ENCODE data around the gene LRRTM2. TPM values are rescaled to one million over a fixed set of nuclear protein-coding genes. Genes with fewer than 3 reads are reported as not detected.

LRRTM2 gene
- total RNA-seq, 1 experiment from 2014 or later: 0.21 TPM

DNA sequence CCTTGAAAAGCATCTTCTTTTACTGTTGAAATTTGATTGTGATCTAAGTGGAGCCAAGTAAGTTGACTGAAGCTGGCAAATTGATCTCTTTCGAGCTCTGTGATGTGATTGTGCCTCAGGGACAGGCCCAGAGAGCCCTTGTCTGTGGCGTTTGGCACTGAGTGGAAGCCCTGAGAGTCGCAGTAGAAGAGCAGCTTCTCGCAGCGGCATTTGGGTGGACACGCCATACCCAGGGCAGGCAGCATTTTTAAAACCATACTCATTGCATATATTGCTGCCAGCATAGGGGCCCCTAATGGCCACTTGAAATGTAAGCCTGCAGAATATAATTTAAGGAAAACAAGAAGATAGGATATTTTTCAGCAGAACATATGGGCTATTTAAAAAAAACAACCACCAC lies 894 bp downstream of the LRRTM2 start:
- DNase-seq (ENCODE audit: low read depth in 1 of 2, low spot score in 2 of 2): no peak
- Histone ChIP-seq H3K9me3 (replicated peaks) (no peaks in the 10 kb centered on the region), H3K27ac (no peak overlapping the region), H3K27me3 (replicated peaks) (no peaks in the 10 kb centered on the region), H3K4me3 (no peak overlapping the region), H3K36me3 (no peaks in the 10 kb centered on the region), H3K4me1 (replicated peaks) (peaks cover 60% of the 10 kb centered on the region)

DNA sequence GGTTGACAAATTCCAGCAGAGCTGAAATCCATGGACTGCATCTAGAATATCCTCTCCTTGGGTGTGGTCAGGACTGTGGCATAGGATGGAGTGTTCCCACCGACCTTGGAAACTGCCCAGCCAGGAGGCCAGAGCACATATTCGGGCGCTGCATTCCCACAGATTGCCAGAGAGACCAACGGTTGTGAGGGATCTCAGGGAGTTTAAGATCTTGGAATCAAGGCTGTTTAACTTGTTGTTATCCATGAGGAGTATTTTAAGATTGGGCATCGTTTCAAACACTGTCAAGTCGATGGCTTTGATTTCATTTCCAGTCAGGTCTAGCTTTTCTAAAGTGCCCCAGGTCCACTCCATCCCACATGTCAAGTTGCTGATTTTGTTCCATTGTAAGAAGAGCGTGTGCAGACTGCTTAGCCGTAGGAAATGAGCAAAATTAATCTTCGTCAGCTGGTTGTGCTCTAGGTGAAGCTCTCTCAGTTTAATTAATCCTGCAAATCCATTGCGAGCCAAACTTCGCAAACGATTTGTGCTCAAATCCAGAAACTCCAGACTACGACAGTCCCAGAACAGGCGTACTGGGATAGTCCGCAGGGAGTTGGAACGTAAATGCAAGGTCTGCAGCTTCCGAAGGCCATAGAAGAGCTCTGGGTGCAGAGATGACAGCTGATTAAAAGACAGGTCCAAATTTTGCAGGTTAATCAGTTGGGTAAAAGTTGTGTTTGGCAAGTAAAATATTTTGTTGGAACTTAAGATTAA lies 1.5 kb downstream of the LRRTM2 start:
- Histone ChIP-seq H3K4me3 (no peak overlapping the region), H3K27me3 (replicated peaks) (no peaks in the 10 kb centered on the region), H3K4me1 (replicated peaks) (peaks cover 60% of the 10 kb centered on the region), H3K27ac (no peak overlapping the region; the same call in 1 of the 2 replicates), H3K36me3 (no peaks in the 10 kb centered on the region), H3K9me3 (replicated peaks) (no peaks in the 10 kb centered on the region)
- no peak for DNase-seq (ENCODE audit: low read depth in 1 of 2, low spot score in 2 of 2)

DNA sequence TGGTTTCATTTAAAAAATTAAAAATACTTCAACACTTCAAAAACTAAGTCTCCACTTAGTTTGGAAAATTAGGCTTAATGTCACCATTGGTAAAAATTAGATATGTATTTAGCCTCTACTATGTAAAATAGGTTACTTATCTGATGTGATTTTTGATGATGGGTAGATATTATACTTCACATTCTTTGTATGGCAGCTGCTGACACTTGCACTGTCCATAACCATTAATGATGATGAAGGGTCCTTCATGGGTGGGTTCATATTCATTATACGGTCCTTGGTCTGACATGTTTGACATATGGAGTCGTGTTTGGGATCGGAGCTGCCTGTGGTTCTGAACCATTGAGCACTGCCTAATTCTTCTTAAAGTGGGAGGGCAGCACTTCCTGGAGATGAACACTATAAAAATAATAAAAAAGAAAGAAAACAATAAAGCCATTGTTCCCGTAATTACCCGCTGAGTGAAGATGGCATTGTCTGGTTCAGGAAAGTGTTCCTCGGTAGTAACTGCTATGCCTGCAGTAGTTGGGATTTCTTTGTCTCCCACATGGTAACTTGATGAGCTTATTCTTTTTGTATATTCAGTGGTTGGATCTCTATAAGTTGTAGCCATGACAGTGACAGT lies 2.2 kb downstream of the LRRTM2 start:
- DNase-seq (ENCODE audit: low read depth in 1 of 2, low spot score in 2 of 2): peak in 1 of 2 experiments; percentile 33
- H3K4me1 ChIP-seq (replicated peaks): peaks cover 60% of the 10 kb centered on the region
- no peak overlapping the region; the same call in 1 of the 2 replicates for H3K27ac ChIP-seq
- no peak overlapping the region for H3K4me3 ChIP-seq
- no peaks in the 10 kb centered on the region for H3K36me3 ChIP-seq
- no peaks in the 10 kb centered on the region for H3K27me3 ChIP-seq (replicated peaks)
- no peaks in the 10 kb centered on the region for H3K9me3 ChIP-seq (replicated peaks)

- Histone ChIP-seq H3K4me1 (replicated peaks) (peaks cover 57% of the 10 kb centered on the region), H3K36me3 (no peaks in the 10 kb centered on the region; the same call in 1 of the 2 replicates), H3K27ac (no peak overlapping the region), H3K9me3 (replicated peaks) (no peaks in the 10 kb centered on the region), H3K27me3 (replicated peaks) (no peaks in the 10 kb centered on the region), H3K4me3 (no peak overlapping the region)
- DNase-seq (ENCODE audit: low read depth in 1 of 2, low spot score in 2 of 2): no peak
Measured at GRCh38 chr5:138870611-138871010, 4.5 kb downstream of the LRRTM2 start.

DNA sequence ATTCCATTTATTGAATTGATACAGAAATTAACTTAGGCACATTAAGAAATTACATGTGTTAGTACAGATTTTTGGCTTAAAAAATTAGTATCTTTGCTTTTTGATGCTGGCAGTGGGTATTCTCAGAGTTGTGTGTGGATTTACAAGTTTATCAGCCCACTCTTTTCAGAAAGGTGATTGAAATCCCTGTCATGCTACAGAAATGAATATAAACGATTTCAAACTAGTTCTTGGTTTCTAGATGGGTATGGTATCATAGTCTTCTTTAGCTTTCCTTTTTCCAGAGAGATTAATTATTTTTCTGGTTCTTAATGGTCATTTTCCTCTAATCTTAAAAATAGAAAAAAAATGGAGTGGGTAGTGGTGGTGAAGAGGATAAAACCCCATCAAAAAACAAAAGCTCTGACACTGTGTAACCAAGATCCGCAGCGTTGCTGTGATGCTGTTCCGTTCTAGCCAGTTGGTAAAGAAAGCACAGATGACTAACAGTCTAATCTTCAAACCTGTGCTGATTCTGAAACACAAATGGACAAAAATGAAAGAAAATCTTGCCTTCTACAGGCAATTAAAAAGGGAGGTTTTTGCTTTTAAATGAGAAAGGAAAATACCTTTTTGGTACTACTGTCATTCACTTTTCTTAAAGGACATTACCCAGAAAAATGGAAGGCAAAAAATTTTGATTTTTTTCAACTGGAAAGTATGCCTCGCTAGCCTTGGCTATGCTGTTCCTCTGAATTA lies 5.2 kb downstream of the LRRTM2 start:
- Histone ChIP-seq H3K4me1 (replicated peaks) (peaks cover 52% of the 10 kb centered on the region), H3K4me3 (no peak overlapping the region), H3K27me3 (replicated peaks) (no peaks in the 10 kb centered on the region), H3K36me3 (no peaks in the 10 kb centered on the region; the same call in 1 of the 2 replicates), H3K27ac (no peak overlapping the region), H3K9me3 (replicated peaks) (no peaks in the 10 kb centered on the region)
- DNase-seq (ENCODE audit: low read depth in 1 of 2, low spot score in 2 of 2): peak in 1 of 2 experiments; percentile 43

- Histone ChIP-seq H3K4me1 (replicated peaks) (peaks cover 43% of the 10 kb centered on the region), H3K4me3 (no peak overlapping the region), H3K27me3 (replicated peaks) (no peaks in the 10 kb centered on the region), H3K9me3 (replicated peaks) (no peaks in the 10 kb centered on the region), H3K36me3 (no peaks in the 10 kb centered on the region; the same call in 1 of the 2 replicates), H3K27ac (no peak overlapping the region)
- DNase-seq (ENCODE audit: low read depth in 1 of 2, low spot score in 2 of 2): no peak
Measured at GRCh38 chr5:138869038-138869437, 6.1 kb downstream of the LRRTM2 start.

DNA sequence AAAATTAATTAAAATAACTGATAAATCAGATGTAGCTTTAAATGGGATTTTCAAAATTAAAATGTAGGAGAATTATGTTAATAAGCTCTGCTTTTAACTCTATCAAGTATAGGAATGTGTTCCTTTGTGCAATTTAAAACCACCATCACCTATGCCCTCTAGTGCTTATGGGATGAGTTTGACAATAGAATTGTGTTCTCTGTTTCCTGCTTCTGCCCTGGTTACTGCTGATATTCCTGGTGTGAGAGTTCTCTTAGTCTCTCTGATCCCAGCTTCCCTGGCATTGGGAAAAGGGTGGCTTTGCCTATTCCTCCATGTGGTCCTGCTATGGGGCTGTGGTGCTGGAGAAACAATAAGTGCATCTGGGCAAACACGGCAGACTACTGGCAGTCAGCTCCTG lies 8.1 kb downstream of the LRRTM2 start:
- peaks cover 9% of the 10 kb centered on the region; the same call in 1 of the 2 replicates for H3K9me3 ChIP-seq (replicated peaks)
- H3K27ac ChIP-seq: no peak overlapping the region
- no peak for DNase-seq (ENCODE audit: low read depth in 1 of 2, low spot score in 2 of 2)
- no peak overlapping the region for H3K4me3 ChIP-seq
- H3K27me3 ChIP-seq (replicated peaks): no peaks in the 10 kb centered on the region
- peaks cover 14% of the 10 kb centered on the region for H3K36me3 ChIP-seq
- H3K4me1 ChIP-seq (replicated peaks): peaks cover 26% of the 10 kb centered on the region

DNA sequence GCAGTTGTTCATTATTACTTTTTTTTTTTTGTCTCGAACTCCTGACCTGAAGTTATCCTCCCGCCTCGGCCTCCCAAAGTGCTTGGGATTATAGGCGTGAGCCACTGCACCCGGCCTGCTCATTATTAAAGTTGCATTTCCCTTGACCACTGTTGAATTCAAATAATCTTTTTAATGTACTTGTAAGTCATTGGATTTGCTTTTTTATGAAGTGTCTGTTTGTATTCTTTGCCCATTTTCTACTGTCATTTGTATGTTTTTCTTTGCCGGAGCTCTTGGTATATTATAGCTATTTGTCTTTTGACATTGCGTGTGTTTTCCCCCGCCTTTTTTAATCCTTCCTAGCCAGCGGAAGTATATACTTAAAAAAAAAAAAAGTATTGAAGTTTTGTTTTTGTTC lies 22.0 kb downstream of the LRRTM2 start:
- Histone ChIP-seq H3K4me3 (no peak overlapping the region), H3K36me3 (peaks cover 3% of the 10 kb centered on the region; the same call in 1 of the 2 replicates), H3K9me3 (replicated peaks) (no peaks in the 10 kb centered on the region), H3K27ac (no peak overlapping the region), H3K4me1 (replicated peaks) (peaks cover 13% of the 10 kb centered on the region), H3K27me3 (replicated peaks) (no peaks in the 10 kb centered on the region)
- peak in 1 of 2 experiments; percentile 48 for DNase-seq (ENCODE audit: low read depth in 1 of 2, low spot score in 2 of 2)

DNA sequence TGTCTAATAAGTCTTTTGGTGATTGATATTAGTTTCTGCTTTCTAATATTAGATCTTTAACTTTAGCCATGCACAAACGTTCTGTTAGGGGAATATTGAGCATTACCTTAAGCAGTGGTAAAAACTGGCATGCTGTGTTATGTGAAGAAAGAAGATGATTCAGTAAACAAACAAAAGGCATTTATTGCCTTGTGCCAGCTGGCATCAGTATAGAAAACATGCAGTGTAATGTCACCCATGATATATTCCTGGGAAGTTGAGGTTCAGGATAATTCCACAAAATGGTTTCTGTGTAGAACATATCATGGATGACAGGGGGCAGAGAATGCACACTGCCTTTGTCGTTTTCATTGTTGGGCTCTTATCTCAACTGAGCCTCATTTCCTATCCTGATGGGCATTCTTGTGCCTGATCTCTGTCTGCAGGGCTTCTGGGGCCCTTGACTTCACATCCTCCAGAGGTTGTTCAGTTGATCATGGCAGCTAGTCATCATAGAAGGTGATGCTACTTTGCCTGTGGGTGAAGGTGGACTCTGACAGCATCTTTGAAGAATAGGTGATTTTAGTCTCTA lies 24.2 kb downstream of the LRRTM2 start:
- Histone ChIP-seq H3K27ac (no peak overlapping the region), H3K4me1 (replicated peaks) (peaks cover 13% of the 10 kb centered on the region), H3K36me3 (peaks cover 3% of the 10 kb centered on the region; the same call in 1 of the 2 replicates), H3K4me3 (no peak overlapping the region), H3K27me3 (replicated peaks) (no peaks in the 10 kb centered on the region), H3K9me3 (replicated peaks) (no peaks in the 10 kb centered on the region)
- DNase-seq (ENCODE audit: low read depth in 1 of 2, low spot score in 2 of 2): no peak

DNA sequence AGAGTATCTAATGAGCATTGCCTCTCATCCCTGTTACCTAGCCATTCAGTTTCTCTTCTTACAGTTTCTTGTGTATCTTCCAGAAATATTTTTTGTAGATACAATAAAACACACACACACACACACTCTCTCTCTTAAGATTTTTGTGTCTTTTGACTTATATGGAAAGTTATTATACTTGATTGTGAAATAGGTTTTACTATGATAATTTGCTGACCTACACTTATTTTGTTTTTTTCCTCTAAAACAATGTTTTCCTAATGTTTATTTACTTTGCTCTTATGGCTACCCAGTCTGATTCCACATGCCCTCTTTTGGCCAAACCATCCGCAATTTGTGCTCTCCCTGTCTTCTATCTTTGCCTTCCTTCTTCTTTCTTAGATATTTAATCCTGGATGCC lies 25.3 kb downstream of the LRRTM2 start:
- H3K36me3 ChIP-seq: peaks cover 3% of the 10 kb centered on the region; the same call in 1 of the 2 replicates
- no peaks in the 10 kb centered on the region for H3K9me3 ChIP-seq (replicated peaks)
- no peak overlapping the region for H3K4me3 ChIP-seq
- no peak overlapping the region for H3K27ac ChIP-seq
- no peak for DNase-seq (ENCODE audit: low read depth in 1 of 2, low spot score in 2 of 2)
- no peaks in the 10 kb centered on the region for H3K27me3 ChIP-seq (replicated peaks)
- H3K4me1 ChIP-seq (replicated peaks): peaks cover 20% of the 10 kb centered on the region

DNA sequence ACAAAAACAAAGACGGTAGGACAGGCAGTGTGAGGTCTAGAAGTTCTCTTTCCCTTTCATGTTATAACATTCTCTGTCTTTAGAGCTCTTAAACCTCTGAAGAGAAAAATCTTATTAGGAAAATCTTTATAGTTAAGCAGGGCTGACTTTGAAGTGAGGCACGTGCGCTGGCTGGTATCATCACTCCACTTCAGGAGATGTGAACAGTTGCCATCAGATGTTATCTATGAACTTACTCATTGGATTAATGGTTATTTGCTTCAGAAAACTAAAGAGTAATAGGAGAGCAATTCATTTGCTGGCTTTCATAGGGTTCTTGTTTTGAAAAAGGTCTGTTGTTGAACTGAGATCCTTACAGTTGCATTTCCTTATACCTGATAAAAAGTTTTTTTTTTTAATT lies 25.7 kb downstream of the LRRTM2 start:
- Histone ChIP-seq H3K27me3 (replicated peaks) (no peaks in the 10 kb centered on the region), H3K4me1 (replicated peaks) (peaks cover 25% of the 10 kb centered on the region), H3K9me3 (replicated peaks) (no peaks in the 10 kb centered on the region), H3K4me3 (no peak overlapping the region), H3K36me3 (no peaks in the 10 kb centered on the region), H3K27ac (no peak overlapping the region)
- no peak for DNase-seq (ENCODE audit: low read depth in 1 of 2, low spot score in 2 of 2)

GRCh38 chr5:138844812-138845513 lies 30.2 kb downstream of the LRRTM2 start:
- peak in 1 of 2 experiments; percentile 54 for DNase-seq (ENCODE audit: low read depth in 1 of 2, low spot score in 2 of 2)
- Histone ChIP-seq H3K27me3 (replicated peaks) (no peaks in the 10 kb centered on the region), H3K4me1 (replicated peaks) (peaks cover 18% of the 10 kb centered on the region), H3K36me3 (peaks cover 12% of the 10 kb centered on the region), H3K4me3 (no peak overlapping the region), H3K9me3 (replicated peaks) (no peaks in the 10 kb centered on the region), H3K27ac (peak overlapping the region; percentile 7)

DNA sequence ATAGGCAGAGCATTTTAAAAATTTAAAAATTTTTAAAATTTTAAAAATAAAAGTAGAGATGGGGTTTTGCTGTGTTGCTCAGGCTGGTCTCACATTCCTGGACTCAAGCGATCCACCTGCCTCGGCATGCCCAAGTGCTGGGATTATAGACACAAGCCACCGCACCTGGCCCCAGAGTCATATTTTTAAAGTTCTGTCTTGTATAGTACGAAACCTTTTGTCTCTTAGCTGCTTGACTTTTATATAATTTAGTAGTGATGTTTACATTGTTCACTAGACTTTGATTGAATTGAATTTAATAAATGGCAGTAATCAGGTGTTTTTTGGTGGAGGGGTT lies 31.0 kb downstream of the LRRTM2 start:
- H3K27ac ChIP-seq: no peak overlapping the region
- peaks cover 16% of the 10 kb centered on the region for H3K4me1 ChIP-seq (replicated peaks)
- H3K4me3 ChIP-seq: no peak overlapping the region
- H3K36me3 ChIP-seq: peaks cover 12% of the 10 kb centered on the region
- DNase-seq (ENCODE audit: low read depth in 1 of 2, low spot score in 2 of 2): no peak
- no peaks in the 10 kb centered on the region for H3K27me3 ChIP-seq (replicated peaks)
- H3K9me3 ChIP-seq (replicated peaks): no peaks in the 10 kb centered on the region
